ENCODE measurements around the gene CYP19A1. TPM values are rescaled to one million over a fixed set of nuclear protein-coding genes. Genes with fewer than 3 reads are reported as not detected.

CYP19A1 gene
- total RNA-seq, 2 donors from 2014 or later, result not detected

GRCh38 chr15:51298620-51299019 is 39.8 kb downstream of the CYP19A1 start:
- H3K36me3 ChIP-seq, result no peaks in the 10 kb centered on the region
- DNase-seq, result no peak
- H3K27me3 ChIP-seq, result no peaks in the 10 kb centered on the region
- H3K4me1 ChIP-seq, result no peaks in the 10 kb centered on the region
- no peak overlapping the region for H3K27ac ChIP-seq
- H3K9ac ChIP-seq (ENCODE audit: low read depth in 2 of 2, low read length in 2 of 2), result no peak overlapping the region
- intact Hi-C loops (cut with DNase I), result no loop called here
- no peak for TF ChIP-seq CTCF (IDR thresholded peaks at IDR 0.05)
- no peaks in the 10 kb centered on the region for H3K9me3 ChIP-seq
- H3K4me3 ChIP-seq, result no peak overlapping the region

- TF ChIP-seq CTCF (IDR thresholded peaks at IDR 0.05), result no peak
- no peaks in the 10 kb centered on the region for H3K27me3 ChIP-seq
- no peak overlapping the region for H3K9ac ChIP-seq (ENCODE audit: low read depth in 2 of 2, low read length in 2 of 2)
- no peak overlapping the region for H3K4me3 ChIP-seq
- intact Hi-C loops (cut with DNase I), result no loop called here
- peaks cover 4% of the 10 kb centered on the region for H3K4me1 ChIP-seq
- no peaks in the 10 kb centered on the region for H3K36me3 ChIP-seq
- no peaks in the 10 kb centered on the region for H3K9me3 ChIP-seq
- no peak overlapping the region for H3K27ac ChIP-seq
- no peak for DNase-seq
Observed at GRCh38 chr15:51290720-51291119, 47.7 kb downstream of the CYP19A1 start.

- intact Hi-C loops (cut with DNase I), result loop anchor here (10.0 kb wide), 1 partner anchor 124 kb away; no protein-coding TSS in a partner anchor
- Histone ChIP-seq H3K36me3 (no peaks in the 10 kb centered on the region), H3K27ac (no peak overlapping the region), H3K4me3 (no peak overlapping the region), H3K27me3 (no peaks in the 10 kb centered on the region), H3K9ac (ENCODE audit: low read depth in 2 of 2, low read length in 2 of 2) (no peak overlapping the region), H3K9me3 (no peaks in the 10 kb centered on the region), H3K4me1 (peaks cover 4% of the 10 kb centered on the region)
- no peak for DNase-seq
- no peak for TF ChIP-seq CTCF (IDR thresholded peaks at IDR 0.05)
Observed at GRCh38 chr15:51289290-51289689, 49.1 kb downstream of the CYP19A1 start.

GRCh38 chr15:51288143-51289065 is 50.0 kb downstream of the CYP19A1 start:
- DNase-seq, result peak; percentile 54

GRCh38 chr15:51286816-51287215 is 51.6 kb downstream of the CYP19A1 start:
- Histone ChIP-seq H3K9ac (ENCODE audit: low read depth in 2 of 2, low read length in 2 of 2) (no peak overlapping the region), H3K4me1 (peaks cover 4% of the 10 kb centered on the region), H3K27ac (no peak overlapping the region), H3K27me3 (no peaks in the 10 kb centered on the region), H3K9me3 (no peaks in the 10 kb centered on the region), H3K36me3 (no peaks in the 10 kb centered on the region), H3K4me3 (no peak overlapping the region)
- intact Hi-C loops (cut with DNase I), result loop anchor here (10.0 kb wide), 1 partner anchor 122 kb away; no protein-coding TSS in a partner anchor
- DNase-seq, result no peak
- peak; percentile 15 for TF ChIP-seq CTCF (IDR thresholded peaks at IDR 0.05)

More at GRCh38 chr15:51288143-51289065, 50.0 kb downstream of the CYP19A1 start:
- no peak for TF ChIP-seq CTCF (IDR thresholded peaks at IDR 0.05)
- Histone ChIP-seq H3K27ac (no peak overlapping the region), H3K27me3 (no peaks in the 10 kb centered on the region), H3K4me3 (no peak overlapping the region), H3K4me1 (peaks cover 4% of the 10 kb centered on the region), H3K9me3 (no peaks in the 10 kb centered on the region), H3K36me3 (no peaks in the 10 kb centered on the region), H3K9ac (ENCODE audit: low read depth in 2 of 2, low read length in 2 of 2) (no peak overlapping the region)
- intact Hi-C loops (cut with DNase I), result loop anchor here (10.0 kb wide), 1 partner anchor 124 kb away; no protein-coding TSS in a partner anchor
